GM23248 (cell line): ENCODE measurements around the gene CATSPERE.
"Not testable (repeated sequence)": the region's sequence is repeated elsewhere in the genome, so short reads cannot be mapped to it uniquely, and the experiment has no call there.

Experiments
- EZH2 ChIP-seq: fragments of 200-600 bp; sonication (generic); IDR thresholded peaks from 2 replicates; pipeline ENCODE4 v1.6.1; 2018; ENCODE audit warnings: antibody characterized with exemption, mild to moderate bottlenecking; ENCODE audit not compliant: insufficient read depth, poor library complexity, severe bottlenecking
- EZH2phosphoT487 ChIP-seq: fragments of 200-600 bp; sonication (generic); IDR thresholded peaks from 2 replicates; pipeline ENCODE4 v1.6.1; 2018; ENCODE audit warnings: antibody characterized with exemption, moderate library complexity, mild to moderate bottlenecking, low read depth; ENCODE audit not compliant: insufficient read depth

DNA sequence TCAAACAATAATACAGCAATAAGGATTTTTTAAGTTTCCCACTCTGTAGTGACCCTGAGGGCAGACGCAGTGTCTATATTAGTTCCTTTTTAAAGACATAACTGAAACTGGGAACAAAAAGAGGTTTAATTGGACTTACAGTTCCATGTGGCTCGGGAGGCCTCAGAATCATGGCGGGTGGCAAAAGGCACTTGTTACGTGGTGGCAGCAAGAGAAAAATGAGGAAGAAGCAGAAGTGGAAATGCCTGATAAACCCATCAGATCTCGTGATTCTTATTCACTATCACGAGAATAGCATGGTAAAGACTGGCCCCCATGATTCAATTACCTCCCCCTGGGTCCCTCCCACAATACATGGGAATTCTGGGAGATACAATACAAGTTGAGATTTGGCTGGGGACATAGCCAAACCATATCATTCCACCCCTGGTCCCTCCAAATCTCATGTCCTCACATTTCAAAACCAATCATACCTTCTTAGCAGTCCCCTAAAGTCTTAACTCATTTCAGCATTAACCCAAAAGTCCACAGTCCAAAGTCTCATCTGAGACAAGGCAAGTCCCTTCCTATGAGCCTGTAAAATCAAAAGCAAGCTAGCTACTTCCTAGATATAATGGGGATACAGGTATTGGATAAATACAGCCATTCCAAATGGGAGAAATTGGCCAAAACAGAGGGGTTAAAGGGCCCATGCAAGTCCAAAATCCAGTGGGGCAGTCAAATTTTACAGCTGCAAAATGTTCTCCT is 205.8 kb downstream of the CATSPERE start:
- not testable (repeated sequence) for TF ChIP-seq EZH2phosphoT487, EZH2
